Astrocyte of the cerebellum (primary cell): Measurements from ENCODE around the gene FTCD.
"Not testable (repeated sequence)": the region's sequence is repeated elsewhere in the genome, so short reads cannot be mapped to it uniquely, and the experiment has no call there.

ENCODE experiments used
- DNase-seq: peaks from one replicate; pipeline ENCODE4 v3.0.0-alpha.2; 2011; ENCODE audit warnings: low read depth
- H3K4me3 ChIP-seq: 2 replicates; pipeline ENCODE4 v1.5.1; 2011; ENCODE audit warnings: mild to moderate bottlenecking, low read depth, low read length, moderate library complexity
- in situ Hi-C: cut with HindIII; loops from 2 replicates; pipeline ENCODE4 v1.10.0; 2017; ENCODE audit warnings: low sequenced_read_pairs
- TF ChIP-seq, protein P1 (sequence below): IDR thresholded peaks from 2 replicates; pipeline ENCODE4 v1.5.1; 2012; ENCODE audit warnings: low read length, low read depth, moderate library complexity, mild to moderate bottlenecking; ENCODE audit errors: missing control alignments

Gene FTCD, protein sequence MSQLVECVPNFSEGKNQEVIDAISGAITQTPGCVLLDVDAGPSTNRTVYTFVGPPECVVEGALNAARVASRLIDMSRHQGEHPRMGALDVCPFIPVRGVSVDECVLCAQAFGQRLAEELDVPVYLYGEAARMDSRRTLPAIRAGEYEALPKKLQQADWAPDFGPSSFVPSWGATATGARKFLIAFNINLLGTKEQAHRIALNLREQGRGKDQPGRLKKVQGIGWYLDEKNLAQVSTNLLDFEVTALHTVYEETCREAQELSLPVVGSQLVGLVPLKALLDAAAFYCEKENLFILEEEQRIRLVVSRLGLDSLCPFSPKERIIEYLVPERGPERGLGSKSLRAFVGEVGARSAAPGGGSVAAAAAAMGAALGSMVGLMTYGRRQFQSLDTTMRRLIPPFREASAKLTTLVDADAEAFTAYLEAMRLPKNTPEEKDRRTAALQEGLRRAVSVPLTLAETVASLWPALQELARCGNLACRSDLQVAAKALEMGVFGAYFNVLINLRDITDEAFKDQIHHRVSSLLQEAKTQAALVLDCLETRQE

DNA sequence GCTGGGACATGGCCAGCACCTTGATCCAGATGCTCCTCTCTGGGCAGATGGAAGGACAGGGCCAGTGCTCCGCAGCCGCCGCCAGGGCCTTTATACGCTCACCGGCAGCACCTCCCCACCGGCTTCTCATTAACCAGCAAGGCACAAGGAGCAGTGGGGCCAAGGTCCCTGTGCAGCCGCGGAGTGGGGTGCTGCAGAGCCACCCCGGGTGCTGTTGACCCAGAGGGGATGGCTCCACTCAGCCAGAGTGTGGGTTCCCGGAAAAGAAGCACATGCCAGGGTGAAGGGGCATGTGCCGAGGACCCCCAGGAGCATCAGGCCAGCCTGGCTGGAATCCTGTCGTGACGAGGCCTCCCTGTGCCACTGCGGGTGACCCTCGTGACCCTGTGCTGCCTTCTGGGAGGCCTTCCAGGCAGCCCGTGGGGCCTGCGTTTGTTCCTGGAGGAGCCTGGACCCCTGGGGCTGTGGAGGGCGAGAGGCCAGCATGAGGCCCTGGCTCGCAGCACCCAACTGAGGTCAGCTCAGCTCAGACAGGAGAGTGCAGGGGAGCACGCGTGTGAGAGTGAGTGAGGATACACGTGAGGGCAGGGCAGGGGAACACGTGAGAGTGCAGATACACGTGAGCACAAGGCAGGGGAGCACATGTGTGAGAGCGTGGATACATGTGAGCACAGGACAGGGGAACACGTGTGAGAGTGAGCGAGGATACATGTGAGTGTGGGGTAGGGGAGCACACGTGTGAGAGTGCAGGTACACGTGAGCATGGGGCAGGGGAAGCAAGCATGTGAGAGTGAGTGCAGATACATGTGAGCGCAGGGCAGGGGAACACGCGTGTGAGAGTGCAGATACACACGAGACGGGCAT lies at the start of gene FTCD:
Gene FTCD, minus strand, starts transcription at position 66 of the 864 bp plus-strand sequence. Its CDS starts 56 bp downstream, at position 10.
- H3K4me3 ChIP-seq, result no peak within 1 kb of the TSS
- no peak for DNase-seq
- TF ChIP-seq, protein P1, sequence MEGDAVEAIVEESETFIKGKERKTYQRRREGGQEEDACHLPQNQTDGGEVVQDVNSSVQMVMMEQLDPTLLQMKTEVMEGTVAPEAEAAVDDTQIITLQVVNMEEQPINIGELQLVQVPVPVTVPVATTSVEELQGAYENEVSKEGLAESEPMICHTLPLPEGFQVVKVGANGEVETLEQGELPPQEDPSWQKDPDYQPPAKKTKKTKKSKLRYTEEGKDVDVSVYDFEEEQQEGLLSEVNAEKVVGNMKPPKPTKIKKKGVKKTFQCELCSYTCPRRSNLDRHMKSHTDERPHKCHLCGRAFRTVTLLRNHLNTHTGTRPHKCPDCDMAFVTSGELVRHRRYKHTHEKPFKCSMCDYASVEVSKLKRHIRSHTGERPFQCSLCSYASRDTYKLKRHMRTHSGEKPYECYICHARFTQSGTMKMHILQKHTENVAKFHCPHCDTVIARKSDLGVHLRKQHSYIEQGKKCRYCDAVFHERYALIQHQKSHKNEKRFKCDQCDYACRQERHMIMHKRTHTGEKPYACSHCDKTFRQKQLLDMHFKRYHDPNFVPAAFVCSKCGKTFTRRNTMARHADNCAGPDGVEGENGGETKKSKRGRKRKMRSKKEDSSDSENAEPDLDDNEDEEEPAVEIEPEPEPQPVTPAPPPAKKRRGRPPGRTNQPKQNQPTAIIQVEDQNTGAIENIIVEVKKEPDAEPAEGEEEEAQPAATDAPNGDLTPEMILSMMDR, result no peak
- in situ Hi-C loops, result no loop called here

DNA sequence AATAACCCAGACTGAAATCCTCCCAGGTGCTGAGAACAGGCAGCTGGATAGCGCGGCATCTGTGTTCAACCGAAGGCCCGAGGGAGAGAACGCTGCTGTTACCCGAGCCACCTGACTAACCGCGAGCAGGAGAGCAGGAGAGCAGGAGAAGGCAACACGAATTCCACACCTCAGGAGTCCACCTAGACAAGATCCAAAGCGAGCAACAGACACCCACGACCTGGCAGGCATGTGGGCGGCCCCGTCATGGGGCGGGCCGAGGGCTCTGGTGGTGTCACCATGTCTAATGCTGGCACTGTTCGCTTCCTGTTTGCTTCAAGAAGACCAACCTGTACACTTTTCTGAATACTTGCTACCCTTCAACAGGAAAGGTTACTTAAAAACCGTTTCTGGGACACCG lies 49.8 kb upstream of the FTCD start:
- in situ Hi-C loops, result no loop called here
- H3K4me3 ChIP-seq, result no peak overlapping the region
- TF ChIP-seq, protein P1, result no peak
- DNase-seq, result no peak

DNA sequence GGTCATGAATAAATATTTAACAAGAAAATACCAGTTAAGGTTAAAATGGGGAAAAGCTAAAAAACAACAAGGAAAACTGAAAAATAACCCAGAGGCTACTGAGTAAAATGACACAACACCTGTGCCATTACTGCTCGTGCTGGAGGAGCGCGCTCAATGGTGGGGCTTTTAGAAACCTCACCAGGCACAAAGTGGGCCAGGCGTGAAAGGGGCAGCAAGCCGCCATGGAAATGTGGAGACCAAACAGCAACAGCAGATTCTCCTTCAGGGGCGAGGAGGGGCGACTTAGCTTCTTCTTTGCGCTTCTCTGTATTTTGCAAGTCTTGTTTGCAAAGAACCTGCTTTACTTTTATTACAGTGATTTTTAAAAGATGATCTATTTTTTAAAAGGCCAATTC lies 47.8 kb upstream of the FTCD start:
- no peak for DNase-seq
- TF ChIP-seq, protein P1, result no peak
- H3K4me3 ChIP-seq, result no peak overlapping the region
- in situ Hi-C loops, result no loop called here

DNA sequence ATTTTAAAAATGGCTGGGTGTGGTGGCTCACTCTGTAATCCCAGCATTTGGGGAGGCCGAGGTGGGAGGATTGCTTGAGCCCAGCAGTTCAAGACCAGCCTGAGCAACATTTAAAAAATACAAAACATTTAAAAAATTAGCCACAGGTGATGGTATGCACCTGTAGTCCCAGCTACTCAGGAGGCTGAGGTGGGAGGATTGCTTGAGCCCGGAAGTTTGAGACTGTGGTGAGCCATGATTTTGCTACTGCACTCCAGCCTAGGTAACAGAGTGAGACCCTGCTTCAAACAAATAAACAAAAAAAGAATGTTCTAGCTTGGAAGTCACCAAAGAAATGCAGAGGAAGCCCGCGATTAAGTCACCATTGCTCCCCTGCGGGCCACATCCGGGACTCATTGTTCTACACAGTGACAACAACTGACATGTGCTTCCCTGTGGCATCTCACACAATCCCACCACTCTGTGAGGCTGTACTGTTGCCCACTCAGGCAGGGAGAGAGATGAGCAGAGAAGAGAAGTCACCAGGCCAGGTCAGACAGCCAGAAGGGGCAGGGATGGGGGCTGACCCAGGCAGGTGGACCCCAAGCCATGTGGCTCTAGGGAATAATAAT lies 47.3 kb upstream of the FTCD start:
- in situ Hi-C loops, result no loop called here

GRCh38 chr21:46200877-46201803 lies 45.8 kb upstream of the FTCD start:
- H3K4me3 ChIP-seq, in situ Hi-C loops, DNase-seq: not testable (repeated sequence)

More for the DNA sequence above, 47.3 kb upstream of the FTCD start:
- TF ChIP-seq, protein P1, result no peak
- H3K4me3 ChIP-seq, result no peak overlapping the region
- no peak for DNase-seq
